Measurements from ENCODE around the gene NAPSA.

The NAPSA gene

GRCh38 chr19:50327461-50328223 is 37.8 kb downstream of the NAPSA start:
- DNase-seq (ENCODE audit: low read depth) = no peak
- no peak overlapping the region for H3K4me3 ChIP-seq (ENCODE audit: low read length)

GRCh38 chr19:50327013-50327412 is 38.4 kb downstream of the NAPSA start:
- TF ChIP-seq CTCF (conservative IDR thresholded peaks at IDR 0.05; ENCODE audit: low read depth, low read length) = no peak
- DNase-seq (ENCODE audit: low read depth) = no peak
- no peak overlapping the region for H3K4me3 ChIP-seq (ENCODE audit: low read length)

More at GRCh38 chr19:50327461-50328223, 37.8 kb downstream of the NAPSA start:
- no peak for TF ChIP-seq CTCF (conservative IDR thresholded peaks at IDR 0.05; ENCODE audit: low read depth, low read length)

- H3K4me3 ChIP-seq (ENCODE audit: low read length) = no peak overlapping the region
- no peak for TF ChIP-seq CTCF (conservative IDR thresholded peaks at IDR 0.05; ENCODE audit: low read depth, low read length)
- no peak for DNase-seq (ENCODE audit: low read depth)
Measured at GRCh38 chr19:50326101-50326664, 39.3 kb downstream of the NAPSA start.

GRCh38 chr19:50325310-50326100 is 39.9 kb downstream of the NAPSA start:
- no peak for DNase-seq (ENCODE audit: low read depth)
- H3K4me3 ChIP-seq (ENCODE audit: low read length) = no peak overlapping the region
- TF ChIP-seq CTCF (conservative IDR thresholded peaks at IDR 0.05; ENCODE audit: low read depth, low read length) = no peak

- no peak for DNase-seq (ENCODE audit: low read depth)
- no peak overlapping the region for H3K4me3 ChIP-seq (ENCODE audit: low read length)
- no peak for TF ChIP-seq CTCF (conservative IDR thresholded peaks at IDR 0.05; ENCODE audit: low read depth, low read length)
Measured at GRCh38 chr19:50324331-50324730, 41.1 kb downstream of the NAPSA start.

- no peak for TF ChIP-seq CTCF (conservative IDR thresholded peaks at IDR 0.05; ENCODE audit: low read depth, low read length)
- H3K4me3 ChIP-seq (ENCODE audit: low read length) = no peak overlapping the region
- DNase-seq (ENCODE audit: low read depth) = no peak
Measured at GRCh38 chr19:50323782-50324133, 41.7 kb downstream of the NAPSA start.
